PC-3 (cell line): Measurements from ENCODE around the gene PTDSS2.

Experiments used
- CTCF ChIP-seq: fragments of 300-600 bp; sonication (generic); conservative IDR thresholded peaks from 2 replicates; pipeline ENCODE4 v1.5.1; 2017; ENCODE audit warnings: antibody characterized with exemption, low read depth, mild to moderate bottlenecking, low read length
- EZH2phosphoT487 ChIP-seq: fragments of 300-600 bp; sonication (generic); IDR thresholded peaks from 2 replicates; pipeline ENCODE4 v1.6.1; 2018; ENCODE audit warnings: mild to moderate bottlenecking, antibody characterized with exemption, low read length, borderline replicate concordance

DNA sequence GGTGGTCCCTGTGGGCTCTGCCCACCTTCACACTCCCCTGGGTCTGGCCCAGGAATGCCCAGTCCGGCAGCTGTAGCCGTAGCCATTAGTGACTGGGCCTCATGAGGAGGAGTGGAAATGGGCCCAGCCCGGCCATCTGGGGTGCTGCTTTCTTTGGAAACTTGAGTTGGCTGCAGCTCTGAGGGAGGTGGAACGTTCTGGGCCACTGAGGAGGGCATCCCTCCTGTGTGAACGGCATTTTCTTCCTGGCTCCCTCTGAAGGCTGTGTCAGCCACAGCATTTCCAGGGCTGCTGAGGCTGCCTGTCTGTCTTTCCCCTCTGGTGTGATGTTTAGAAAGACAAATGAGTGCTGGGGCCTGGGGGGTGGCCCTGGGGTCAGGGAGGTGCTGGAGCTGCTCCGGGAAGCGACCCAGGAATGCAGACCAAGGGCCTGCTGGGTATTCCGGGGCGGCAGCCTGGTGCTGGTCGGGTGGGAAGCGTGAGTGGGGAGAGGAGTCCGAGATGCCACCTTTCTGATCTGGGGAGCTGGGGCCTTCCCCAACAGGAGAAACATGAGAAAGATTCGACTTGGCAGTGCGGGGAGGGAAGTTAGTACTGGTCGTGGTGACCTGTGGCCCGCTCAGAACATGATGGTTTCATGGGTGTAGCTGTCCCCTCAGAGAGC is 27.1 kb downstream of the PTDSS2 start:
- no peak for TF ChIP-seq CTCF
- TF ChIP-seq EZH2phosphoT487: no peak
